HK-2 (cell line): ENCODE measurements around the gene NOTCH3.

Experiments
- DNase-seq: peaks from one replicate; pipeline ENCODE4 v3.0.0-alpha.2; 2018; ENCODE audit not compliant: unreplicated experiment

The NOTCH3 gene

GRCh38 chr19:15161028-15161984 lies 39.5 kb downstream of the NOTCH3 start:
- no peak for DNase-seq

- no peak for DNase-seq
Measured at GRCh38 chr19:15159251-15159650, 41.5 kb downstream of the NOTCH3 start.

GRCh38 chr19:15156391-15156790 lies 44.4 kb downstream of the NOTCH3 start:
- no peak for DNase-seq

GRCh38 chr19:15155296-15155695 lies 45.5 kb downstream of the NOTCH3 start:
- DNase-seq, result no peak

- DNase-seq, result no peak
Measured at GRCh38 chr19:15154002-15154612, 46.7 kb downstream of the NOTCH3 start.

GRCh38 chr19:15149737-15150136 lies 51.1 kb downstream of the NOTCH3 start:
- DNase-seq, result no peak

GRCh38 chr19:15147090-15147489 lies 53.7 kb downstream of the NOTCH3 start:
- no peak for DNase-seq

- no peak for DNase-seq
Measured at GRCh38 chr19:15144046-15144646, 56.6 kb downstream of the NOTCH3 start.

- no peak for DNase-seq
Measured at GRCh38 chr19:15142313-15142712, 58.5 kb downstream of the NOTCH3 start.

- no peak for DNase-seq
Measured at GRCh38 chr19:15141143-15141542, 59.7 kb downstream of the NOTCH3 start.

- no peak for DNase-seq
Measured at GRCh38 chr19:15138427-15138826, 62.4 kb downstream of the NOTCH3 start.

GRCh38 chr19:15137777-15138176 lies 63.0 kb downstream of the NOTCH3 start:
- no peak for DNase-seq

- DNase-seq, result no peak
Measured at GRCh38 chr19:15136234-15136954, 64.4 kb downstream of the NOTCH3 start.

- no peak for DNase-seq
Measured at GRCh38 chr19:15129856-15130585, 70.8 kb downstream of the NOTCH3 start.

- no peak for DNase-seq
Measured at GRCh38 chr19:15128162-15128770, 72.5 kb downstream of the NOTCH3 start.

GRCh38 chr19:15126131-15126910 lies 74.5 kb downstream of the NOTCH3 start:
- DNase-seq, result no peak

- peak; percentile 98 for DNase-seq
Measured at GRCh38 chr19:15125232-15126067, 75.3 kb downstream of the NOTCH3 start.

- no peak for DNase-seq
Measured at GRCh38 chr19:15124572-15125231, 76.1 kb downstream of the NOTCH3 start.

- no peak for DNase-seq
Measured at GRCh38 chr19:15123900-15124299, 76.9 kb downstream of the NOTCH3 start.
